Measurements from ENCODE around the gene HERC3. TPM values are rescaled to one million over a fixed set of nuclear protein-coding genes. Genes with fewer than 3 reads are reported as not detected.

The HERC3 gene
- total RNA-seq, 1 donor from 2014 or later: 14.0 TPM

GRCh38 chr4:88753658-88754571 is 161.6 kb downstream of the HERC3 start:
- Mint-ChIP-seq H3K36me3 (ENCODE audit: unreplicated experiment) (peaks cover 4% of the 10 kb centered on the region), H3K4me1 (ENCODE audit: low read depth, unreplicated experiment) (peaks cover 15% of the 10 kb centered on the region), H3K27me3 (ENCODE audit: unreplicated experiment) (peaks cover 4% of the 10 kb centered on the region), H3K27ac (ENCODE audit: unreplicated experiment) (no peak overlapping the region), H3K4me3 (ENCODE audit: unreplicated experiment) (no peak overlapping the region), H3K9me3 (ENCODE audit: unreplicated experiment) (peaks cover 10% of the 10 kb centered on the region)
- no peak for DNase-seq
- TF ChIP-seq CTCF (IDR thresholded peaks at IDR 0.05; ENCODE audit: partially characterized antibody, unreplicated experiment): no peak

GRCh38 chr4:88754796-88755195 is 162.5 kb downstream of the HERC3 start:
- no peak overlapping the region for H3K27ac Mint-ChIP-seq (ENCODE audit: unreplicated experiment)
- no peak overlapping the region for H3K4me3 Mint-ChIP-seq (ENCODE audit: unreplicated experiment)
- peaks cover 11% of the 10 kb centered on the region for H3K9me3 Mint-ChIP-seq (ENCODE audit: unreplicated experiment)
- DNase-seq: no peak
- peaks cover 5% of the 10 kb centered on the region for H3K27me3 Mint-ChIP-seq (ENCODE audit: unreplicated experiment)
- H3K4me1 Mint-ChIP-seq (ENCODE audit: low read depth, unreplicated experiment): peaks cover 21% of the 10 kb centered on the region
- no peak for TF ChIP-seq CTCF (IDR thresholded peaks at IDR 0.05; ENCODE audit: partially characterized antibody, unreplicated experiment)
- peaks cover 4% of the 10 kb centered on the region for H3K36me3 Mint-ChIP-seq (ENCODE audit: unreplicated experiment)

- Mint-ChIP-seq H3K4me1 (ENCODE audit: low read depth, unreplicated experiment) (peaks cover 23% of the 10 kb centered on the region), H3K9me3 (ENCODE audit: unreplicated experiment) (peaks cover 10% of the 10 kb centered on the region), H3K27me3 (ENCODE audit: unreplicated experiment) (peaks cover 5% of the 10 kb centered on the region), H3K4me3 (ENCODE audit: unreplicated experiment) (no peak overlapping the region), H3K36me3 (ENCODE audit: unreplicated experiment) (no peaks in the 10 kb centered on the region), H3K27ac (ENCODE audit: unreplicated experiment) (no peak overlapping the region)
- TF ChIP-seq CTCF (IDR thresholded peaks at IDR 0.05; ENCODE audit: partially characterized antibody, unreplicated experiment): no peak
- DNase-seq: no peak
Measured at GRCh38 chr4:88755454-88755853, 163.2 kb downstream of the HERC3 start.

- no peak overlapping the region for H3K27ac Mint-ChIP-seq (ENCODE audit: unreplicated experiment)
Measured at GRCh38 chr4:88756149-88756548, 163.9 kb downstream of the HERC3 start.

More at GRCh38 chr4:88756149-88756548, 163.9 kb downstream of the HERC3 start:
- H3K4me3 Mint-ChIP-seq (ENCODE audit: unreplicated experiment): no peak overlapping the region
- no peaks in the 10 kb centered on the region for H3K36me3 Mint-ChIP-seq (ENCODE audit: unreplicated experiment)
- no peak for TF ChIP-seq CTCF (IDR thresholded peaks at IDR 0.05; ENCODE audit: partially characterized antibody, unreplicated experiment)
- H3K27me3 Mint-ChIP-seq (ENCODE audit: unreplicated experiment): peaks cover 5% of the 10 kb centered on the region
- peaks cover 10% of the 10 kb centered on the region for H3K9me3 Mint-ChIP-seq (ENCODE audit: unreplicated experiment)
- DNase-seq: no peak
- peaks cover 23% of the 10 kb centered on the region for H3K4me1 Mint-ChIP-seq (ENCODE audit: low read depth, unreplicated experiment)
